A673 (cell line): ENCODE data around the gene DXO.

Experiments used
- EZH2 ChIP-seq: fragments of 200-600 bp; sonication (generic); IDR thresholded peaks from 2 replicates; pipeline ENCODE4 v1.6.1; 2017; ENCODE audit warnings: borderline replicate concordance, low read depth, mild to moderate bottlenecking, mixed read lengths, antibody characterized with exemption, low read length; ENCODE audit not compliant: poor library complexity, severe bottlenecking
- TF ChIP-seq, protein P1 (sequence below): fragments of 300-800, 200-600 bp; sonication (generic); conservative IDR thresholded peaks from 2 replicates; pipeline ENCODE4 v1.5.1; 2017; ENCODE audit warnings: low read depth, mild to moderate bottlenecking, antibody characterized with exemption, low read length, moderate library complexity, mixed read lengths

GRCh38 chr6:31971993-31972708, at the start of gene DXO:
- TF ChIP-seq, protein P1, sequence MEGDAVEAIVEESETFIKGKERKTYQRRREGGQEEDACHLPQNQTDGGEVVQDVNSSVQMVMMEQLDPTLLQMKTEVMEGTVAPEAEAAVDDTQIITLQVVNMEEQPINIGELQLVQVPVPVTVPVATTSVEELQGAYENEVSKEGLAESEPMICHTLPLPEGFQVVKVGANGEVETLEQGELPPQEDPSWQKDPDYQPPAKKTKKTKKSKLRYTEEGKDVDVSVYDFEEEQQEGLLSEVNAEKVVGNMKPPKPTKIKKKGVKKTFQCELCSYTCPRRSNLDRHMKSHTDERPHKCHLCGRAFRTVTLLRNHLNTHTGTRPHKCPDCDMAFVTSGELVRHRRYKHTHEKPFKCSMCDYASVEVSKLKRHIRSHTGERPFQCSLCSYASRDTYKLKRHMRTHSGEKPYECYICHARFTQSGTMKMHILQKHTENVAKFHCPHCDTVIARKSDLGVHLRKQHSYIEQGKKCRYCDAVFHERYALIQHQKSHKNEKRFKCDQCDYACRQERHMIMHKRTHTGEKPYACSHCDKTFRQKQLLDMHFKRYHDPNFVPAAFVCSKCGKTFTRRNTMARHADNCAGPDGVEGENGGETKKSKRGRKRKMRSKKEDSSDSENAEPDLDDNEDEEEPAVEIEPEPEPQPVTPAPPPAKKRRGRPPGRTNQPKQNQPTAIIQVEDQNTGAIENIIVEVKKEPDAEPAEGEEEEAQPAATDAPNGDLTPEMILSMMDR, result no peak
- no peak for TF ChIP-seq EZH2
